Hypothalamus (tissue), 51 donors: Measurements from ENCODE around the gene SLC29A1.

Source experiments
- DNase-seq, 51 donors: peaks; one replicate each; lab custom pipeline; 2025; lab: John Stamatoyannopoulos, UW

SLC29A1 gene

DNA sequence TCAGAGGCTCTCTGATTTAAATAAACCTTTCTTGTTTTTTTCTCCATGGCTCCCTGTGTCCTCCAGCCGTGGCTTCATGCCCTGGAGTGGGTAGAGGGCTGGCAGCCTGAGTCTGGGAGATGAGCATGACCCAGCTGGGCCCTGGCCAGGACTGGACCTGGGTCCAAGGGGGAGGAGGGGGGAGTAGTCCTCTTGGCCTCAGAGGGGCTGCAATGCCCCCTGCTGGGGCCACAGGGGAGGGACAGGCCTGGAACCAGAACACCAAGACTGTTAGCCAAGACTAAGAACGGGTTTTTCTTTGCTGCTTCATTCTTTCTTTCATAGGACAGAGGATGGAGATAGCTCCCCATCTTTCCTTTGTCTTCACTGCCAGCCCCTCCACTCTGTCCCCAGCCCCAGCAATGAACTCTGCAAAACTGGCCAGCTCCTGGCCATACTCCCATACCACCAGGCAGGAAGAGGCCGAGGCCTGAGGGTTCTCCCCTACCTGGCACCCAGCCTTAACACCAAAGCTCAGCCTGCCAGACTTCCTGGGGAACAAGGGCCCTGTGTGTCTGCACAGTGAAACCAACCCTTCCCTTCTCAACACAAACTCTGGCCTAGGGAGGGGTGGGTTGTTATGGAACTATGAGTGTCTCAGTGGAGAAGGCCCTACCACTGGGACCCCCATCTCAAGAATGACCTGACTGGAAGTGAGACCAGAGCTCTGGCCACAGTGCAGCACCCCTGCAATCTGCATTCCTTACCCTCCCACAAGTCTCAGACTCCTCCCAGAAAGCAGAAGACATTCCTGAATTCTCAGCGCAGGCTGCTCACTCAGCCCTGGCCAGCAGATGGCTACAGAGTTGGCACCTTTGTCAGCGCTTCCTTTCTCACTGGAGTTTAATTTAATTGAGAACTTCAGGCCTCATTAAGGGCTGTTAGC lies 11.0 kb downstream of the SLC29A1 start:
- DNase-seq = peak in 49 of 51 donors; percentile 17 to 93 (median 80)

- DNase-seq = no peak
Measured at GRCh38 chr6:44235269-44235668, 11.9 kb downstream of the SLC29A1 start.

GRCh38 chr6:44235891-44236516 lies 12.6 kb downstream of the SLC29A1 start:
- no peak for DNase-seq

GRCh38 chr6:44237021-44237812 lies 13.8 kb downstream of the SLC29A1 start:
- peak in 46 of 51 donors; percentile 21 to 92 (median 67) for DNase-seq

GRCh38 chr6:44237813-44238433 lies 14.5 kb downstream of the SLC29A1 start:
- DNase-seq = peak in 50 of 51 donors; percentile 40 to 91 (median 72)

- no peak for DNase-seq
Measured at GRCh38 chr6:44238687-44239350, 15.4 kb downstream of the SLC29A1 start.

DNA sequence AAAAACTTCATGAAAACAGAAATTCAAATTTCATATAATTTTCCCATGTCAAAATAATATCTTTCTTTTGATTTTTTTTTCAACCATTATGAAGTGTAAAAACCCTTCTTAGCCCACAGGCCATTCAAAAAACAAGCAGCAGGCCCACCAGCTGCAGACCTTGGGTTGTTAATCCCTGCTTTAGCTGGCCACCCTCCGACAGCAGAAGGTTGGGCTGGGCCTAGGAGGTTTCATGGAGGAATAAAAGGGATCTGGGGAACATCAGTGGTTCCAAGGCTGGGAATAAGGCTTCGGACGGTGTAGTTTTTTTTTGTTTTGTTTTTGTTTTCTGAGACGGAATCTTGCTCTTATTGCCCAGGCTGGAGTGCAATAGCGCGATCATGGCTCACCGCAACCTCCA lies 19.9 kb downstream of the SLC29A1 start:
- no peak for DNase-seq

DNA sequence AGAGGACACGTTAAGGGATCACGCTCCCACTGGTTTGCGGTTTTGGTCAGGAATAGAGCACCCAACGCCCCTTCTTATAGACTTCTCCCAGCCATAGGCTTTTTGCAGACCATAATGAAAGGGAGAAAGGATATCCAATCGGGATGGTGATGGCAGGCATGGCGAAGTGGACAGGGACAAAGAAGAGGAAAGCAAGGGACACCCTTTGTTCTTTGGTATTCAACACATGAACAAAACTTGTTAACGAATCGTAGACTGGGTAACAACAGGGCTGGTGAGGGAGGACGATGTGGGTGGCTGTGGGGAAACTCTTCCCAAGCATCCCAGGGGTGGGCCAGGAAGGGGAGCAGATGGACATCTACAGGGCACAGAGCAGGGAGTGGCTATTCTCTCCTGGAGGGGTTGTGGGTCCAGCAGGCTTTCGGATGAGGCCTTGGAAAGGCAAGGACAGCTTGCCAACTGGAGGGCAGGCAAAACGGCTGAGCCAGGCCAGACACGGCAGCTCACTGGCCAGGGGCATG lies 22.1 kb downstream of the SLC29A1 start:
- no peak for DNase-seq

DNA sequence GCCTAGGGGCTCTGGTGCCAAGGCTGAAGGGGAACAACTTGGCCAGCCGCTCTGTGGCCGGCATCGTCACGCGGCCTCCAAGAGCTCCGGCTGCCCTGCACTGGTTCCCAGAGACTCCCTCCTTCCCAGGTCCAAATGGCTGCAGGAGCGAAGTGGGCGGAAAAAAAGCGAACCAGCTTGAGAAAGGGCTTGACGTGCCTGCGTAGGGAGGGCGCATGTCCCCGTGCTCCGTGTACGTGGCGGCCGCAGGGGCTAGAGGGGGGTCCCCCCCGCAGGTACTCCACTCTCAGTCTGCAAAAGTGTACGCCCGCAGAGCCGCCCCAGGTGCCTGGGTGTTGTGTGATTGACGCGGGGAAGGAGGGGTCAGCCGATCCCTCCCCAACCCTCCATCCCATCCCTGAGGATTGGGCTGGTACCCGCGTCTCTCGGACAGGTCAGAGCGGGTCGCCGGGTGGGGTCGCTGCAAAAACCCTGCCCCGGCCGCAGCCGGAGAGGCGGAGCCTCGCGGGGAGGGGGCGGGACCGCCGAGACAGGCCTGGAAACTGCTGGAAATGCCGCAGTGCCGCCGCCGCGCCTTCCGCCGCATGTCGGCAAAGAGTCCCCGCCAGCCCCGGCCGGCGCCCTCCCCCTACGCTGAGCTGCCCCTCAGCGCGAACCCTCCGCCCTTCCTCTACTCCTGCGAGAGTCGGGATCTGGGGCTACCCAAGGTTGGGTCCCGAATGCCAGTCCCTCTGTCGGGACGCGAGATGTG lies 22.7 kb downstream of the SLC29A1 start:
- DNase-seq = peak; percentile 48 to 97 (median 86)

- peak; percentile 72 to 97 (median 89) for DNase-seq
Measured at GRCh38 chr6:44246663-44247337, 23.4 kb downstream of the SLC29A1 start, which contains the start of gene HSP90AB1. Gene HSP90AB1 (plus strand): TSS chr6:44247101. CDS start chr6:44248630, 1,529 bp downstream.

DNA sequence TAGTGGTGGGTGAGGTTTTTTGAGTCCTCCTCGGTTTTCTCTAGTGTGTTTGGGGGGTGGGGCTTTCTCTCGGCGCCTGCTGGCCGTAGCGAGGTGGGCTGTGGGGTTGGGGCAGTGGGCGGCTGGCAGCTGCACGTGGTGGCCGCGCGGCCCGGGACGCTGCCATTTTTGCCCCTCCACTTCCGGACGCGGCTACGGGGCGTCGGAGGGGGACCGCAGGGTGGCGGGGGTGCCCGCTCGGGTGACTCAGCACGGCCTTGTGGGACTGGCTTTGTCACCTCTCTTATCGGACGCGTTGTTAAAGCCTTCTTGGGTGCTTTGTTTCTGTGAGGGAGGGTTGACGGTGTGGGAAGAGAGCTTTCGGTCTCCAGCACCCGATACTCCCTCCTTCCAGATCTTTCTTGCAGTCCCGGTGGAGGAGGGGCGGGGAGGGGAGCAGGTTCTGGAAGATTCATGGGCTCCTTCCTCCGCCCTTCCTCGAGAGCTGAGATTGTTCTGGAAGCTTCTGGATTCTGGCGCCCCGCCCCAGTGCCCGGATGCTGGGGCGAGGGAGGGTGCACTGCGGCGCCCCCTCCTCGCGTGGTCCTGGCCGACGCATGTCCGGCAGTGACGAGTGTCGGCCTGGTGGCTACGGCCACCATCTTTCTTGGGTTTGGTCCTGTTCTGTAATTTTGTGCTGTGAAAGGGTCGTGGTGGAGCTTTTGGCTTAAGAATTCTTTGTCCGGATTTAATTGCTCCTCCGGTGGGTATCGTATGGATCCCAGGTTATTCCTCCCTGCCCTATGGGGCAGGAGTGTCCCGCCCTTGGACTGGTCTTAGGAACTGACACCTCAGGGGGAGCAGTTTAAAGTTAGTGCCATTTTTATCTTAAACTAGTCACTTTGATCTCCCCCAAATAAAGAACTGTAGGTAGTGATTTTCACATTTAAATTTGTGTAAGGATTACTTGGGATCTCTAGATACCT lies 24.2 kb downstream of the SLC29A1 start:
- DNase-seq = peak in 46 of 51 donors; percentile 35 to 95 (median 70)

DNA sequence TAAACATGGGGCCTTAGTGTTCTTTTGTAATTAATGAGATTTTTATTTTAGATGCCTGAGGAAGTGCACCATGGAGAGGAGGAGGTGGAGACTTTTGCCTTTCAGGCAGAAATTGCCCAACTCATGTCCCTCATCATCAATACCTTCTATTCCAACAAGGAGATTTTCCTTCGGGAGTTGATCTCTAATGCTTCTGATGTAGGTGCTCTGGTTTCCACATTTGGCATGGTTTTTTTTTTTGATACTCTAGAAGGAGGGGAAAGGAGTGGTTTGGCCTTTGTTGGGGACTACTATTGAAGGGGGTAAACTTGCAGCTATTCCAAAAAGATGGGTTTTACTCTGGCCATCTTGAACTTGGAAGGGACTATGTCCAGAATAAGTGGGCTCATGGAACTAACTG lies 25.2 kb downstream of the SLC29A1 start:
- DNase-seq = no peak

DNA sequence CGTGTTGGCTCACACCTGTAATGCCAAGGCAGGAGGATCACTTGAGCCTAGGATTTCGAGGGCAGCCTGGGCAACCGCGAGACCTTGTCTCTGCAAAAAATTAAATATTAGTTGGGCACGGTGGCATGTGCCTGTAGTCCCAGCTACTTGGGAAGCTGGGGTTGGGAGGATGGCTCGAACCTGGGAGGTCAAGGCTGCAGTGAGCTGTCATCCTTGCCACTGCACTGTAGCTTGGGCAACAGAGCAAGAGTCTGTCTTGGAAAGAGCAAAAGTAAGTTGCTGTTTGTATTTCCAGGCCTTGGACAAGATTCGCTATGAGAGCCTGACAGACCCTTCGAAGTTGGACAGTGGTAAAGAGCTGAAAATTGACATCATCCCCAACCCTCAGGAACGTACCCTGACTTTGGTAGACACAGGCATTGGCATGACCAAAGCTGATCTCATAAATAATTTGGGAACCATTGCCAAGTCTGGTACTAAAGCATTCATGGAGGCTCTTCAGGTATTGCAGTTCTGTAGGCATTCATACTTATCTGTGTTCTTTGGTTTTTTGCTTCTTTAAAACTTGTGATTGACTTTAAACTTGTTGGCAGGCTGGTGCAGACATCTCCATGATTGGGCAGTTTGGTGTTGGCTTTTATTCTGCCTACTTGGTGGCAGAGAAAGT lies 25.8 kb downstream of the SLC29A1 start:
- DNase-seq = peak in 1 of 51 donors; percentile 10

DNA sequence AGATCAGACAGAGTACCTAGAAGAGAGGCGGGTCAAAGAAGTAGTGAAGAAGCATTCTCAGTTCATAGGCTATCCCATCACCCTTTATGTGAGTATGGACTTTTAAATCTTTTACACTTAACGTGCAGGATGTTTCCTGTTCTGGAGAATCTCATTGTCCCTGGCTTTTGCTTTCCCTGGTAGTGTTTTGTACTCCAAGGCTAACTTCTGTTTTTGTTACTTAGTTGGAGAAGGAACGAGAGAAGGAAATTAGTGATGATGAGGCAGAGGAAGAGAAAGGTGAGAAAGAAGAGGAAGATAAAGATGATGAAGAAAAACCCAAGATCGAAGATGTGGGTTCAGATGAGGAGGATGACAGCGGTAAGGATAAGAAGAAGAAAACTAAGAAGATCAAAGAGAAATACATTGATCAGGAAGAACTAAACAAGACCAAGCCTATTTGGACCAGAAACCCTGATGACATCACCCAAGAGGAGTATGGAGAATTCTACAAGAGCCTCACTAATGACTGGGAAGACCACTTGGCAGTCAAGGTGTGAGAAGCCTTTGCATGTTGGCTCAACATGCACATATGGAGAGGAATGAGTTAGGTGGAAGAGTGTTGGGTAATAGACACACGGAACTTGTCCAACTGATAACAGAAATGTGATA lies 26.8 kb downstream of the SLC29A1 start:
- no peak for DNase-seq

DNA sequence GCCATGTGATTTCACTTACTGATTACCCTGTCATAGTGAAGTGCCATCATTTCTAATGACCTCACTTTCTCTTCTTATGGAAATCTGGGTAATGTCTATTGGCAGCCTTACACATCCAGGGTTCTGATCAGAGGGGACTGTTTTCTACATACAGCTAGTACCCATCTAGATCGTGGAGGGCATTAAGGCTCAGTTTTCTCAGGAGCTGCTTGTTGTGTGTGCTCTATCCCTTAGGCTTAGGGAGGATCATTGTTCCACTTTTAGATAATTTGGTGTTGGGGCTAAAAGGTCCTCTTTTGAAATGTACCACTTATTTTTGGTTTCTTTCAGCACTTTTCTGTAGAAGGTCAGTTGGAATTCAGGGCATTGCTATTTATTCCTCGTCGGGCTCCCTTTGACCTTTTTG lies 27.3 kb downstream of the SLC29A1 start:
- DNase-seq = no peak
